Glutamatergic neuron (in vitro differentiated cells): ENCODE data around the gene GID8. TPM values are rescaled to one million over a fixed set of nuclear protein-coding genes. Genes with fewer than 3 reads are reported as not detected.

Experiments
- DNase-seq: peaks from one replicate; pipeline ENCODE4 v3.0.0; 2022
- H3K27ac Mint-ChIP-seq: one replicate; pipeline ENCODE4 v1.8.0; 2020; ENCODE audit warnings: mild to moderate bottlenecking, mixed read lengths, inconsistent platforms; ENCODE audit not compliant: unreplicated experiment
- H3K27me3 Mint-ChIP-seq: one replicate; pipeline ENCODE4 v1.8.0; 2020; ENCODE audit warnings: mild to moderate bottlenecking, moderate library complexity, mixed read lengths, inconsistent platforms; ENCODE audit not compliant: unreplicated experiment
- H3K36me3 Mint-ChIP-seq: one replicate; pipeline ENCODE4 v1.8.0; 2020; ENCODE audit warnings: mild to moderate bottlenecking, mixed read lengths, inconsistent platforms; ENCODE audit not compliant: unreplicated experiment
- H3K4me1 Mint-ChIP-seq: one replicate; pipeline ENCODE4 v1.8.0; 2020; ENCODE audit warnings: mild to moderate bottlenecking, low read depth, mixed read lengths, inconsistent platforms; ENCODE audit not compliant: unreplicated experiment
- H3K4me3 Mint-ChIP-seq: one replicate; pipeline ENCODE4 v1.8.0; 2020; ENCODE audit warnings: mild to moderate bottlenecking, mixed read lengths, inconsistent platforms; ENCODE audit not compliant: unreplicated experiment
- H3K9me3 Mint-ChIP-seq: one replicate; pipeline ENCODE4 v1.8.0; 2020; ENCODE audit warnings: mild to moderate bottlenecking, moderate library complexity, mixed read lengths, inconsistent platforms; ENCODE audit not compliant: unreplicated experiment
- total RNA-seq: library from RNA; stranded (reverse); fragmentation: NEBNext Ultra II Directional; extraction: Animal tissue kit (Norgen Biotek cat#: 25700); gene quantifications from one replicate; pipeline ENCODE4 v1.2.1, GENCODE V29; 2021; ENCODE audit not compliant: unreplicated experiment
- TF ChIP-seq, protein P1 (sequence below): fragments of 200-600 bp; sonication (generic); IDR thresholded peaks from one replicate; pipeline ENCODE4 v1.5.0; 2021; ENCODE audit not compliant: partially characterized antibody, unreplicated experiment

The GID8 gene
- total RNA-seq, 1 donor from 2014 or later, result 57.8 TPM

DNA sequence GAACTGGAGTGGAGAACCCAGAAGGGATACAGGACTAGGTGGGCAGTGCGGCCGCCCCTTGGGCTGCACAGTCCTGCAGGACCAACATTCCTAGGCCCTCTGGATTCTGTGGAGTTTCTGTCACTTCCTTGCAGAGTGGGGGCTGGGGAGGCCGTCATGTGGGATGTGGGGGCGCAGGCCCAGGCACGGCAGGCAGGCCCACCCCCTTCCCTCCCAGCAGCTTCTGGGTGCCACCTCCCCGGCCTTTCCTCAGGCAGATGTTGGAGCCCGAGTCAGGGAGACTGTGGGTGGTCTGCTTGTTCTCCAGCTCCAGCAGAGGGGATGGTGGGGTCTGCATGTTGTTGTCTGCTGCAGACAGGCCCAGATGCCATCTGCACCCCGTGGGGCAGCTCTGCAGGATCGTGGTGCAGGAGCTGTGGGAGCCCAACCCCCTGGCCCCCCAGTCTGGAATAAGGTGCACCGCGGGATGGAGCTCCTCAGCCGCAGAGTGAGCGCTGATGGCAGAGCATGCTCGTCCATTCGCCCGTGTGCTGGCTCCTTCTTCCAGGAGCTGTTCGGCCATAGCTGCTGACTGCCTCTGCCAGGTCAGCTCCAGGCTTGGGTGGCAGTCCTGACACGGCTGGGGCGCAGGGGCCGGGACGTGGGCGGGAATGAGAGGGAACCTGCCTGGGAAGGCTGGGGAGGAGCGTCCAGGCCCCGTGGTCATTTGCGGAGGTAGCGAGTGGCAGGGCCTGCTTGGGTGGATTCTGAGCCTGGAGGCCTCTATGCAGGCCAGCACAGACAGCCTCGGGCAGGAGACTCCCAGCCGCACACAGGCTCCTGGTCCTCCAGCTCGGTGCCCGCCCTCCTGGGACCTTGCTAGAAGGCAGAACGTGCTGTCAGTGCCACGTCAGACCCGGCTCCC lies 32.6 kb downstream of the GID8 start:
- TF ChIP-seq, protein P1, sequence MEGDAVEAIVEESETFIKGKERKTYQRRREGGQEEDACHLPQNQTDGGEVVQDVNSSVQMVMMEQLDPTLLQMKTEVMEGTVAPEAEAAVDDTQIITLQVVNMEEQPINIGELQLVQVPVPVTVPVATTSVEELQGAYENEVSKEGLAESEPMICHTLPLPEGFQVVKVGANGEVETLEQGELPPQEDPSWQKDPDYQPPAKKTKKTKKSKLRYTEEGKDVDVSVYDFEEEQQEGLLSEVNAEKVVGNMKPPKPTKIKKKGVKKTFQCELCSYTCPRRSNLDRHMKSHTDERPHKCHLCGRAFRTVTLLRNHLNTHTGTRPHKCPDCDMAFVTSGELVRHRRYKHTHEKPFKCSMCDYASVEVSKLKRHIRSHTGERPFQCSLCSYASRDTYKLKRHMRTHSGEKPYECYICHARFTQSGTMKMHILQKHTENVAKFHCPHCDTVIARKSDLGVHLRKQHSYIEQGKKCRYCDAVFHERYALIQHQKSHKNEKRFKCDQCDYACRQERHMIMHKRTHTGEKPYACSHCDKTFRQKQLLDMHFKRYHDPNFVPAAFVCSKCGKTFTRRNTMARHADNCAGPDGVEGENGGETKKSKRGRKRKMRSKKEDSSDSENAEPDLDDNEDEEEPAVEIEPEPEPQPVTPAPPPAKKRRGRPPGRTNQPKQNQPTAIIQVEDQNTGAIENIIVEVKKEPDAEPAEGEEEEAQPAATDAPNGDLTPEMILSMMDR, result no peak
- H3K9me3 Mint-ChIP-seq, result peaks cover 7% of the 10 kb centered on the region
- no peak overlapping the region for H3K4me3 Mint-ChIP-seq
- peaks cover 14% of the 10 kb centered on the region for H3K4me1 Mint-ChIP-seq
- no peaks in the 10 kb centered on the region for H3K36me3 Mint-ChIP-seq
- H3K27ac Mint-ChIP-seq, result no peak overlapping the region
- no peak for DNase-seq
- H3K27me3 Mint-ChIP-seq, result peaks cover 7% of the 10 kb centered on the region

DNA sequence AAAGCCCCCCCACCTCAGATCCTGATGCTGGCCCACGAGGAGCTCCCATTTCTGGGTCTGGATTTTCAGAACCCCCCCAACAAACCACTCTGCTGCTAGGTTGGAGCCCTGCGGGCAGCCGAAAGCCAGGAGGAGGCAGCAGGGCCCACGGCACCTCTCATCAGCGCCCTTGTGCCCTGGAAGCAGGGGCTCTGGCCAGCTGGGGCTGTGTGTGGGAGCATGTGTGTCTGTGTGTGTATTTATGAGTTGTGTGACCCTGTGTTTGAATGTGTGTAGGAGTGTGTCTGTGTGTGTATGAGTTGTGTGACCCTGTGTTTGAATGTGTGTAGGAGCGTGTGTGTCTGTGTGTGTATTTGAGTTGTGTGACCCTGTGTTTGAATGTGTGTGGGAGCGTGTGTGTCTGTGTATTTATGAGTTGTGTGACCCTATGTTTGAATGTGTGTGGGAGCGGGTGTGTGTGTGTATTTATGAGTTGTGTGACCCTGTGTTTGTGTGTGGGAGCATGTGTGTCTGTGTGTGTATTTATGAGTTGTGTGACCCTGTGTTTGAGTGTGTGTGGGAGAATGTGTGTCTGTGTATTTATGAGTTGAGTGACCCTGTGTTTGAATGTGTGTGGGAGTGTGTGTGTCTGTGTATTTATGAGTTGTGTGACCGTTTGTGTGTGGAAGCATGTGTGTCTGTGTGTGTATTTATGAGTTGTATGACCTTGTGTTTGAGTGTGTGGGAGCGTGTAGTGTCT lies 33.4 kb downstream of the GID8 start:
- no peak for DNase-seq
- Mint-ChIP-seq H3K27me3 (peaks cover 7% of the 10 kb centered on the region), H3K4me1 (peaks cover 14% of the 10 kb centered on the region), H3K9me3 (peaks cover 10% of the 10 kb centered on the region), H3K36me3 (no peaks in the 10 kb centered on the region), H3K4me3 (peak overlapping the region; percentile 48), H3K27ac (peak overlapping the region; percentile 13)
- TF ChIP-seq, protein P1, result no peak

DNA sequence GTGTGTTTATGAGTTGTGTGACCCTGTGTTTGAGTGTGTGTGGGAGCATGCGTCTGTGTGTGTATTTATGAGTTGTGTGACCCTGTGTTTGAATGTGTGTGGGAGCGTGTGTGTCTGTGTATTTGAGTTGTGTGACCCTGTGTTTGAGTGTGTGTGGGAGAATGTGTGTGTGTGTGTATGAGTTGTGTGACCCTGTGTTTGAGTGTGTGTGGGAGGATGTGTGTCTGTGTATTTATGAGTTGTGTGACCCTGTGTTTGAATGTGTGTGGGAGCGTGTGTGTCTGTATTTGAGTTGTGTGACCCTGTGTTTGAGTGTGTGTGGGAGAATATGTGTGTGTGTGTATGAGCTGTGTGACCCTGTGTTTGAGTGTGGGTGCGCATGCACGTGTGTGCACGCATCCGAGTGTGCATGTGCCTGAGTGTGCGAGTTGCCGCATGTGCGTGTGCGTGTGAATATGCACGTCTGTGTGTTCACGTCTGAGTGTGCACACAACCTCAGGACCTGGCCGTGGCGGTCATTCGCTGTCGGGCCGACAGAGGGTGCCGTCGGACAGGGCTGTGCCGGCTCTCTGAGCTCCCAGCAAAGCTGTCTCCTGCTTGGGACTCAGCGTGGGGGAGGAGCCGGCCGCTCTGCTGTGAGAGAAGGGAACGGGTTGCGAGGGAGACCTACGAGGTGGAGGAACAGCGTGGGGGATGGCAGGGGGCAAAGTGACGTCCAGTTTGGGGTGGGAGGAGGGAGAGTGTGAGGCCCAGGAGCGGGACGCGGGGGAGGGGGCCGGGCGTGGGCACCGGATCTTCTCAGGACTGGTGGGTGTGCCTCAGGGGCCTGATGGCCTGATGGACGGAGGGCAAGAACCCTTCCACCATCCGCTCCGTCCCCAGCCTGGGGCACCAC lies 34.2 kb downstream of the GID8 start:
- TF ChIP-seq, protein P1, result peak; percentile 74
- Mint-ChIP-seq H3K9me3 (peaks cover 12% of the 10 kb centered on the region), H3K27me3 (peaks cover 7% of the 10 kb centered on the region), H3K36me3 (no peaks in the 10 kb centered on the region), H3K4me3 (peak overlapping the region; percentile 48), H3K4me1 (peaks cover 18% of the 10 kb centered on the region), H3K27ac (peak overlapping the region; percentile 13)
- DNase-seq, result peak; percentile 97

DNA sequence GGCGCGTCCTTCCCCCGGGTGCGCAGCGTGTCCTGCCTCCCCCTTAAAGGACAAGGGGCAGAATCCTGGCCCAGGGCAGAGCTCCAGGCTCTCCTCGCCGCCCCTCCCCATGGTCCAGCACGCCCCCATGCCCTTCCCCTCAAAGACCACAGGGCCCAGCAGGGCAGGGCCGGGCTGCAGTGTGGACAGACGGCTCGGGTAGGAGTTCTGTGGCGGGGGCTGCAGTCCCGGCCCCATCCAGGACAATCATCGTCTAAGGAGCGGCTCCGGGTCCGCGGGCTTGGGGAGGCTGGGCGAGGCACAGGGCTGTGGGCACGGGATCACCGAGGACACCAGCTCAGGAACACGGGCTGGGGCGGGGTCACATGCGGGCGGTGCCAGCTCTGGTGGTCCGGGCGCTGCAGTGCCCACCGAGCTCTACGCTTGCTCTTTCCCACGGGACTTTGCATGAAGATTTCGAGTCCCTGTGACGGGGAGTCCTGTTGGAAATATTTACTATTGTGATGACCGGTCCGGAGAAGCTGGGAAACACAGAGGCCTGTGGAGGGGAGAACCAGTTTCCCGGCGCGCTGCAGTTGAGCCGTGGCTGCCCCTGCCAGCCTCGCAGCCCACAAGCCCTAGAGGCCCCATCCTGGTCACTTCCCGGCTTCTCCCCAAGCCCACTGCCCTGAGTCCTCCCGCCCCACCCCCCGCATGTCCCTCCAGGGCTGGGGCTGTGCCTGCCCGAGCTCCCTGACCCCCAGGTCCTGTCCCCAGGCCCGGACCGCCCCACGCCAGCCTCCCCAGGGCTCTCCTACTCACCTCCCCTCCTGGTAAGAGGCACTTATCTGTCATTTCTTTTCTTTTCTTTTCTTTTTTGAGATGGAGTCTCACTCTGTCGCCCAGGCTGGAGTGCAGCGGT lies 35.1 kb downstream of the GID8 start:
- Mint-ChIP-seq H3K36me3 (no peaks in the 10 kb centered on the region), H3K27ac (no peak overlapping the region), H3K4me1 (peaks cover 18% of the 10 kb centered on the region), H3K9me3 (peaks cover 12% of the 10 kb centered on the region), H3K4me3 (no peak overlapping the region), H3K27me3 (peaks cover 7% of the 10 kb centered on the region)
- TF ChIP-seq, protein P1, result no peak
- DNase-seq, result no peak
